Tibial nerve (tissue), 4 donors: Measurements from ENCODE around the gene TMEM94. TPM values are rescaled to one million over a fixed set of nuclear protein-coding genes. Genes with fewer than 3 reads are reported as not detected.

ENCODE experiments used
- DNase-seq, 2 donors: peaks; one replicate each; pipeline ENCODE4 v3.0.0-alpha.2; 2019; ENCODE audit warnings: low spot score in 2 of 2
- H3K27ac ChIP-seq, 4 donors: fragments of 200-600 bp; sonication (generic) in 3 of 4; one replicate each; pipeline ENCODE4 v1.5.1; 2017 to 2019; ENCODE audit warnings: mild to moderate bottlenecking in 1 of 4
- H3K27me3 ChIP-seq, 2 donors: fragments of 200-600 bp; sonication (generic) in 1 of 2; one replicate each; pipeline versions ENCODE4 v1.5.1 to v1.6.0; 2017 to 2019
- H3K36me3 ChIP-seq, 3 donors: fragments of 200-600 bp; sonication (generic); one replicate each; pipeline ENCODE4 v1.5.1; 2018 to 2019
- H3K4me1 ChIP-seq, 4 donors: fragments of 200-600 bp; sonication (generic) in 3 of 4; one replicate each; pipeline ENCODE4 v1.5.1; 2017 to 2019
- H3K4me3 ChIP-seq, 4 donors: fragments of 200-600 bp; sonication (generic) in 3 of 4; one replicate each; pipeline ENCODE4 v1.5.1; 2017 to 2019; ENCODE audit warnings: mild to moderate bottlenecking in 1 of 4, moderate library complexity in 1 of 4
- H3K9me3 ChIP-seq, 4 donors: fragments of 200-600 bp; sonication (generic) in 3 of 4; one replicate each; pipeline ENCODE4 v1.5.1; 2017 to 2019
- CTCF ChIP-seq, 5 experiments: fragments of 200-600 bp in 3 of 5; fragments of 450-650 bp in 2 of 5; sonication (generic) in 3 of 5; IDR thresholded peaks; one replicate each; pipeline ENCODE4 v1.5.1; 2016 to 2019; ENCODE audit warnings: antibody characterized with exemption in 5 of 5, mild to moderate bottlenecking in 3 of 5, moderate library complexity in 2 of 5
- EP300 ChIP-seq, 2 donors: sonication (generic); formaldehyde crosslinking; IDR thresholded peaks; one replicate each; pipeline ENCODE4 v1.6.1; 2017; ENCODE audit warnings: antibody characterized with exemption in 2 of 2, mild to moderate bottlenecking in 1 of 2
- POLR2A ChIP-seq, 2 donors: fragments of 450-650 bp; IDR thresholded peaks; one replicate each; pipeline ENCODE4 v1.6.1; 2017; ENCODE audit warnings: antibody characterized with exemption in 2 of 2, mild to moderate bottlenecking in 2 of 2, moderate library complexity in 2 of 2
- WGBS, 2 donors: methylation state at CpG; one replicate each; pipeline ENCODE4 v1.1.5; 2018; 5-methylcytosine and 5-hydroxymethylcytosine counted together
- total RNA-seq, 4 donors: library from RNA; depleted of rRNA; stranded (reverse); fragments of >200 nt; gene quantifications; one replicate each; pipeline ENCODE4 v1.1.0, GENCODE V29; 2016

Gene TMEM94
- total RNA-seq, 4 donors from 2014 or later = 84.3 to 95.1 (median 89.9) TPM

GRCh38 chr17:75526555-75527270 lies 70.3 kb downstream of the TMEM94 start:
- peak overlapping the region in 2 of 4 donors; percentile 77 to 82 for H3K27ac ChIP-seq
- WGBS, 2 donors = 62 to 67% methylated on average over 13 of the region's 13 CpGs

GRCh38 chr17:75530837-75531720 lies 74.6 kb downstream of the TMEM94 start:
- Histone ChIP-seq H3K36me3 (peaks cover 0 to 6% (median 0%) of the 10 kb centered on the region in 3 donors), H3K9me3 (no peaks in the 10 kb centered on the region), H3K27me3 (no peaks in the 10 kb centered on the region), H3K4me3 (no peak overlapping the region), H3K27ac (peak overlapping the region in 2 of 4 donors; percentile 4 to 7), H3K4me1 (peaks cover 0 to 12% (median 3%) of the 10 kb centered on the region in 4 donors)
- WGBS, 2 donors = 76 to 80% methylated on average over 18 to 19 of the region's 19 CpGs
- no peak for DNase-seq
- TF ChIP-seq EP300 (IDR thresholded peaks at IDR 0.05) (no peak), POLR2A (IDR thresholded peaks at IDR 0.05) (no peak), CTCF (IDR thresholded peaks at IDR 0.05) (no peak)

More at GRCh38 chr17:75526555-75527270, 70.3 kb downstream of the TMEM94 start:
- no peaks in the 10 kb centered on the region for H3K9me3 ChIP-seq
- peaks cover 0 to 6% (median 0%) of the 10 kb centered on the region in 3 donors for H3K36me3 ChIP-seq
- peaks cover 0 to 26% (median 8%) of the 10 kb centered on the region in 4 donors for H3K4me1 ChIP-seq
- no peak for DNase-seq
- H3K4me3 ChIP-seq = peak overlapping the region in 2 of 4 donors; percentile 67 to 81
- no peak for TF ChIP-seq EP300 (IDR thresholded peaks at IDR 0.05)
- TF ChIP-seq CTCF (IDR thresholded peaks at IDR 0.05) = no peak
- no peak for TF ChIP-seq POLR2A (IDR thresholded peaks at IDR 0.05)
- no peaks in the 10 kb centered on the region for H3K27me3 ChIP-seq

GRCh38 chr17:75531721-75532072 lies 75.3 kb downstream of the TMEM94 start:
- TF ChIP-seq CTCF (IDR thresholded peaks at IDR 0.05) (no peak), EP300 (IDR thresholded peaks at IDR 0.05) (no peak), POLR2A (IDR thresholded peaks at IDR 0.05) (no peak)
- 80 to 84% methylated on average over 7 of the region's 7 CpGs for WGBS, 2 donors
- Histone ChIP-seq H3K4me1 (peaks cover 0 to 6% (median 0%) of the 10 kb centered on the region in 4 donors), H3K4me3 (no peak overlapping the region), H3K27me3 (no peaks in the 10 kb centered on the region), H3K27ac (peak overlapping the region in 2 of 4 donors; percentile 4 to 7), H3K9me3 (no peaks in the 10 kb centered on the region), H3K36me3 (peaks cover 0 to 6% (median 0%) of the 10 kb centered on the region in 3 donors)
- DNase-seq = no peak

GRCh38 chr17:75535119-75535537 lies 78.7 kb downstream of the TMEM94 start:
- Histone ChIP-seq H3K36me3 (peaks cover 0 to 6% (median 0%) of the 10 kb centered on the region in 3 donors), H3K9me3 (no peaks in the 10 kb centered on the region), H3K4me1 (peaks cover 0 to 6% (median 0%) of the 10 kb centered on the region in 4 donors), H3K27ac (peak overlapping the region in 1 of 4 donors; percentile 4), H3K27me3 (no peaks in the 10 kb centered on the region), H3K4me3 (no peak overlapping the region)
- 72 to 73% methylated on average over 13 to 15 of the region's 15 CpGs for WGBS, 2 donors
- no peak for DNase-seq
- TF ChIP-seq EP300 (IDR thresholded peaks at IDR 0.05) = no peak
- no peak for TF ChIP-seq CTCF (IDR thresholded peaks at IDR 0.05)
- TF ChIP-seq POLR2A (IDR thresholded peaks at IDR 0.05) = no peak
